IPS-20b (cell line): ENCODE measurements around the gene LSM10.

ENCODE experiments used
- H3K27ac ChIP-seq: one replicate; pipeline ENCODE4 v1.5.1; 2013; ENCODE audit warnings: low read length
- H3K27me3 ChIP-seq: 2 replicates; pipeline ENCODE4 v1.6.1; 2013; ENCODE audit warnings: mild to moderate bottlenecking, low read length, inconsistent platforms; ENCODE audit not compliant: insufficient read depth
- H3K36me3 ChIP-seq: 2 replicates; pipeline ENCODE4 v1.6.1; 2013; ENCODE audit warnings: low read depth, mild to moderate bottlenecking, inconsistent platforms, low read length, moderate library complexity; ENCODE audit not compliant: insufficient read depth
- H3K4me1 ChIP-seq: 2 replicates; pipeline ENCODE4 v1.6.1; 2013; ENCODE audit warnings: mild to moderate bottlenecking, control low read depth, inconsistent platforms, low read length, moderate library complexity; ENCODE audit not compliant: insufficient read depth
- H3K4me3 ChIP-seq: 2 replicates; pipeline ENCODE4 v1.5.1; 2013; ENCODE audit warnings: mild to moderate bottlenecking, low read length, inconsistent platforms
- H3K9ac ChIP-seq: 2 replicates; pipeline ENCODE4 v1.6.1; 2013; ENCODE audit warnings: low read depth, mild to moderate bottlenecking, inconsistent platforms, low read length, moderate library complexity
- H3K9me3 ChIP-seq: 2 replicates; pipeline ENCODE4 v1.6.1; 2013; ENCODE audit warnings: mild to moderate bottlenecking, low read depth, low read length, inconsistent platforms; ENCODE audit not compliant: insufficient read depth

The LSM10 gene

DNA sequence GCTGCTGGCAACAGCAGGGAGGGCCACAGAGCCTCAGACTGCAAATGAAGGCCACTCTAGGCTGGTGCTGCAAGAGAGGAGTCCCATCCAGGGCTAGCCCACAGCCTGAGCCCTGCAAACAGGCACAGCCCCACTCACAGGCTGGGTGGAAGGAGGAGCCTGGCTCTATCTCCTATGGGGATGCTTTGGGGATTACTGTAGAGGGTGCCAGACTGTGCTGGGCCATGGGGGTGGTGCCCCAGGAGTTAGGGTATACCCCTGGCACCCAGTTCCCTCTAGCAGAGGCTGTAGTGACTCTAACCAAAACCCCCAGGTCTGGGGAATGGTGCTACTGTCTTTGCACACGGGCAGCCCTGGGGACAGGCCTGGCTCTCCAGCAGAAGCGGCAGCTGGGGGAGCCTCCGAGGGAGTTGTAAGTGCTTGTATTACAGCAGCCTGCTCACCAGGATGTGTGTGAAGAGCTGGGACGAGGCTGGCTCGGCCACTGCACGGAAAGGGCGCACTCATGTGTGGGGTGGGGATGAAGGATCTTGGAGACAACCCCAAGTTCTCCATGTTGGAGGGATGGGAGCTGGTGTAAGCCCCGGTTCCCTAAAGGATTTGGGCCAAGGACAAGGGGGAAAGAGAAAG is 50.9 kb downstream of the LSM10 start:
- Histone ChIP-seq H3K4me1 (no peaks in the 10 kb centered on the region), H3K36me3 (peaks cover 47% of the 10 kb centered on the region), H3K9ac (no peak overlapping the region), H3K27me3 (no peaks in the 10 kb centered on the region), H3K4me3 (no peak overlapping the region), H3K9me3 (no peaks in the 10 kb centered on the region), H3K27ac (no peak overlapping the region)

DNA sequence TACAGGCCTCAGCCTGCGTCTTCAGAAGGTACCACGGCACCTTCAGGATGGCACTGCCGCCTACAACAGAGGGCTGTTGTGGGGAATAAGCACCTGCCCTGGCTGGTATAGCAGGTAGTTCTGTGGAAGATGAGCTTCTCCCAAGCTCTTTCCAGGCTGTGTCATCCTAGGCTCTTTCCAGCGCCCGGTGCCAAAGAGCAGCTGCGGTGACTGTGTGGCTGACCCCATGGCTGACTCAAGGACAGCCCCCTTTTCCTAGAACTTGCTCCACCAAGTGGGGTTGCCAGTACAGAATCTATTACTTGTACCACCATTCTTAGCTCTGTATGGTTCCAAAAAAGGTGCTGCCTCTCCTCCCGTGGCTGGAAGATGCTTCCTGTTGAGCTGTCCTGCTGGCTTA is 52.4 kb downstream of the LSM10 start:
- no peak overlapping the region for H3K9ac ChIP-seq

DNA sequence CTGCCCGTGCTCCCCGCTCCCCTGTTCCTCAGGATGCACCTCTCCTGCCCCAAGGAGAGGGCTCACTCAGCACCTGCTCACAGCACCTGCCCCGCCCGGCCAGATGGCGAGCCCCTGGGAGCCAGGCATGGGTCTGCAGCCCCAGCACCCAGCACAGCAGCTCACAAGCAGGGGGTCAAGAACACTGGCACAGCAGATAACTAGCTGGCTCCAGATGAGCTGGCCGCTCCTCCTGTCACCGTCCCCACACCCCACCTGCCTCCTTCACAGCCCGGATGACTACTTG is 53.4 kb downstream of the LSM10 start:
- H3K27ac ChIP-seq: no peak overlapping the region
- no peak overlapping the region for H3K9ac ChIP-seq
- H3K4me1 ChIP-seq: no peaks in the 10 kb centered on the region
- H3K9me3 ChIP-seq: no peaks in the 10 kb centered on the region
- no peaks in the 10 kb centered on the region for H3K27me3 ChIP-seq
- no peak overlapping the region for H3K4me3 ChIP-seq
- H3K36me3 ChIP-seq: peaks cover 53% of the 10 kb centered on the region

More for the DNA sequence above, 52.4 kb downstream of the LSM10 start:
- no peaks in the 10 kb centered on the region for H3K27me3 ChIP-seq
- H3K27ac ChIP-seq: no peak overlapping the region
- H3K36me3 ChIP-seq: peaks cover 53% of the 10 kb centered on the region
- no peak overlapping the region for H3K4me3 ChIP-seq
- H3K4me1 ChIP-seq: no peaks in the 10 kb centered on the region
- no peaks in the 10 kb centered on the region for H3K9me3 ChIP-seq

DNA sequence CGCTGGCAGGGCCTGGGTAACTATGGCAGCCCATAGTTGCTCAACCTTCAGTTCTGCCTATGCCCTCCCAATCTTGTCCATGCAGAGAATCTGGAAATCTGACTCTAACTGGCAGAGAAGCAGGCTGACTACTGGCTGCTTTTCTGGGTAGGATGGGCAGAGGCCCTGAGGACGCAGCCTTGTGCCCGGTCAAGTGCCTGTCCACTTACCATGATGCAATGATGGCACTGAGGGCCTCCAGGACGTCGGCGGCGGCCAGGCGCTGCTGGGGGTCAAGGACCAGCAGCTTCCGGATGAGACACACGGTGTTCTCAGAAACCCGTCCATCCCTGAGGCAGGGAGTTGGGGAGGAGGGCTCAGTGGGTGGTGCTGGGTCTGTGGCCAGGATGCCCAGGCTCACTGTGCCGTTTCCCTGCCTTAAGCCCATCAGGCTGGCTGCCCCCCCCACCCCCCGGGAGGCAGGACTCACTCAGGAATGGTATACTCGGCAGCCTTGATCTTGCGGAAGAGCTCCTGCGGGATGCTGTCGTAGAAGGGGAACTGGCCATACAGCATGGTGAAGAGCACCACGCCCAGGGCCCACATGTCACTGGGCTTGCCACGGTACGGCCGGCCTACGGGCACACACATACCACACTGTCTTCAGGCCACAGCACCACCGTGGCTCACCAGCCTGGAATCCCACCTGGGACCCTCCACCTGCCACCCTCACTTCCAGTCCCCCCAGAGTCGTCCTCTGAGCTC is 53.9 kb downstream of the LSM10 start:
- Histone ChIP-seq H3K9ac (no peak overlapping the region), H3K27ac (no peak overlapping the region), H3K4me1 (no peaks in the 10 kb centered on the region), H3K4me3 (no peak overlapping the region), H3K9me3 (no peaks in the 10 kb centered on the region), H3K36me3 (peaks cover 49% of the 10 kb centered on the region), H3K27me3 (no peaks in the 10 kb centered on the region)
